Measurements from ENCODE around the gene TNFRSF25.

TNFRSF25 gene

GRCh38 chr1:6485168-6486101, 19.5 kb upstream of the TNFRSF25 start:
- DNase-seq: no peak

- DNase-seq: no peak
Measured at GRCh38 chr1:6484826-6485167, 18.8 kb upstream of the TNFRSF25 start.

GRCh38 chr1:6483761-6484117, 17.8 kb upstream of the TNFRSF25 start:
- no peak for DNase-seq

- no peak for DNase-seq
Measured at GRCh38 chr1:6483017-6483760, 17.2 kb upstream of the TNFRSF25 start.

GRCh38 chr1:6481820-6482219, 15.8 kb upstream of the TNFRSF25 start:
- DNase-seq: no peak

- no peak for DNase-seq
Measured at GRCh38 chr1:6477039-6477820, 11.3 kb upstream of the TNFRSF25 start.

- no peak for DNase-seq
Measured at GRCh38 chr1:6476483-6476882, 10.5 kb upstream of the TNFRSF25 start.

- peak; percentile 79 for DNase-seq
Measured at GRCh38 chr1:6475381-6476133, 9.6 kb upstream of the TNFRSF25 start.

GRCh38 chr1:6474815-6475282, 8.9 kb upstream of the TNFRSF25 start:
- no peak for DNase-seq

GRCh38 chr1:6473974-6474814, 8.2 kb upstream of the TNFRSF25 start:
- no peak for DNase-seq

GRCh38 chr1:6473156-6473555, 7.2 kb upstream of the TNFRSF25 start:
- no peak for DNase-seq

- DNase-seq: no peak
Measured at GRCh38 chr1:6472391-6472790, 6.4 kb upstream of the TNFRSF25 start.

GRCh38 chr1:6471970-6472368, 6.0 kb upstream of the TNFRSF25 start:
- DNase-seq: no peak

- no peak for DNase-seq
Measured at GRCh38 chr1:6471086-6471969, 5.4 kb upstream of the TNFRSF25 start.

GRCh38 chr1:6470132-6471085, 4.4 kb upstream of the TNFRSF25 start:
- DNase-seq: no peak

- no peak for DNase-seq
Measured at GRCh38 chr1:6468729-6469461, 2.9 kb upstream of the TNFRSF25 start.

GRCh38 chr1:6467744-6468688, 2.0 kb upstream of the TNFRSF25 start:
- no peak for DNase-seq
